Measurements from ENCODE around the gene USP4. TPM values are rescaled to one million over a fixed set of nuclear protein-coding genes. Genes with fewer than 3 reads are reported as not detected.

USP4 gene
- total and polyA plus RNA-seq, 2 donors (not counting 1 experiment from before 2014, with no cell fraction given), result 60.3 to 116 TPM

DNA sequence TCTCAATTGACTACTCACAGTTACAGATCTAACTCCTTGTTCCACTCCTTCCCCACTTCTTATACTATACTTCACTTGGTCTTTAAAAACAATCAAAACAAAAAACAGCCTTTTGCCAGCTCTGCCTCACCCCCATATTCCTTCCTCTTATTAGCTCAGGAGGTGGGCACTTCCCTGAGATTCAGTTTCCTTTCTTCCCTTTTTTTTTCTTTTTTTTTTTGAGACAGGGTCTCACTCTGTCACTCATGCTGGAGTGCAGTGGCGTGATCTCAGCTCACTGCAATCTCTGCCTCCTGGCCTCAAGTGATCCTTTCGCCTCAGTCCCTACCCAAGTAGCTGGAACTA is 69.7 kb downstream of the USP4 start:
- Histone ChIP-seq H3K9me3 (ENCODE audit: control extremely low read depth in 1 of 3, control insufficient read depth in 2 of 3, insufficient read depth in 1 of 3, low read length in 2 of 3) (no peaks in the 10 kb centered on the region), H3K36me3 (replicated peaks in 1 of 2; ENCODE audit: control extremely low read depth in 1 of 2, control insufficient read depth in 1 of 2, extremely low read depth in 1 of 2, insufficient read depth in 2 of 2, low read length in 1 of 2) (peaks cover 0 to 3% of the 10 kb centered on the region in 2 experiments), H3K4me3 (ENCODE audit: control extremely low read depth in 1 of 5, extremely low read depth in 1 of 5, insufficient read depth in 1 of 5, low read depth in 2 of 5, low read length in 4 of 5) (no peak overlapping the region), H3K4me1 (ENCODE audit: control insufficient read depth in 2 of 2, insufficient read depth in 2 of 2, low read length in 2 of 2) (no peaks in the 10 kb centered on the region), H3K9ac (ENCODE audit: low read length) (no peak overlapping the region), H2AFZ (ENCODE audit: insufficient read depth, low read depth, low read length, poor library complexity, severe bottlenecking) (no peak overlapping the region), H3K4me2 (replicated peaks; ENCODE audit: low read depth, low read length, poor library complexity, severe bottlenecking) (no peak overlapping the region), H3K79me2 (ENCODE audit: control insufficient read depth, insufficient read depth, low read length) (no peaks in the 10 kb centered on the region), H3K27ac (ENCODE audit: low read length in 2 of 2) (no peak overlapping the region), H4K20me1 (ENCODE audit: control insufficient read depth, insufficient read depth, low read length, poor library complexity, severe bottlenecking) (no peaks in the 10 kb centered on the region), H3K27me3 (replicated peaks in 1 of 4; ENCODE audit: control extremely low read depth in 1 of 4, control insufficient read depth in 3 of 4, insufficient read depth in 4 of 4, low read length in 3 of 4) (no peaks in the 10 kb centered on the region)
- ChIA-PET CTCF (no interaction called here), POLR2A (no interaction called here)
- Mint-ChIP-seq H3K4me3 (no peak overlapping the region), H3K9me3 (ENCODE audit: insufficient read depth) (no peaks in the 10 kb centered on the region), H3K27ac (no peak overlapping the region), H3K4me1 (no peaks in the 10 kb centered on the region), H3K27me3 (no peaks in the 10 kb centered on the region)
- WGBS (ENCODE audit: insufficient coverage), result 91% methylated on average over 2 of the region's 2 CpGs
- TF ChIP-seq EZH2 (IDR thresholded peaks at IDR 0.05; ENCODE audit: borderline replicate concordance, insufficient read depth, low read depth, low read length, poor library complexity, severe bottlenecking), result no peak
- TF ChIP-seq, protein P1, sequence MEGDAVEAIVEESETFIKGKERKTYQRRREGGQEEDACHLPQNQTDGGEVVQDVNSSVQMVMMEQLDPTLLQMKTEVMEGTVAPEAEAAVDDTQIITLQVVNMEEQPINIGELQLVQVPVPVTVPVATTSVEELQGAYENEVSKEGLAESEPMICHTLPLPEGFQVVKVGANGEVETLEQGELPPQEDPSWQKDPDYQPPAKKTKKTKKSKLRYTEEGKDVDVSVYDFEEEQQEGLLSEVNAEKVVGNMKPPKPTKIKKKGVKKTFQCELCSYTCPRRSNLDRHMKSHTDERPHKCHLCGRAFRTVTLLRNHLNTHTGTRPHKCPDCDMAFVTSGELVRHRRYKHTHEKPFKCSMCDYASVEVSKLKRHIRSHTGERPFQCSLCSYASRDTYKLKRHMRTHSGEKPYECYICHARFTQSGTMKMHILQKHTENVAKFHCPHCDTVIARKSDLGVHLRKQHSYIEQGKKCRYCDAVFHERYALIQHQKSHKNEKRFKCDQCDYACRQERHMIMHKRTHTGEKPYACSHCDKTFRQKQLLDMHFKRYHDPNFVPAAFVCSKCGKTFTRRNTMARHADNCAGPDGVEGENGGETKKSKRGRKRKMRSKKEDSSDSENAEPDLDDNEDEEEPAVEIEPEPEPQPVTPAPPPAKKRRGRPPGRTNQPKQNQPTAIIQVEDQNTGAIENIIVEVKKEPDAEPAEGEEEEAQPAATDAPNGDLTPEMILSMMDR (IDR thresholded peaks at IDR 0.05), result no peak
- intact Hi-C loops (cut with micrococcal nuclease), result no loop called here
- DNase-seq (no peak), ATAC-seq (ENCODE audit: low read depth) (no peak)

DNA sequence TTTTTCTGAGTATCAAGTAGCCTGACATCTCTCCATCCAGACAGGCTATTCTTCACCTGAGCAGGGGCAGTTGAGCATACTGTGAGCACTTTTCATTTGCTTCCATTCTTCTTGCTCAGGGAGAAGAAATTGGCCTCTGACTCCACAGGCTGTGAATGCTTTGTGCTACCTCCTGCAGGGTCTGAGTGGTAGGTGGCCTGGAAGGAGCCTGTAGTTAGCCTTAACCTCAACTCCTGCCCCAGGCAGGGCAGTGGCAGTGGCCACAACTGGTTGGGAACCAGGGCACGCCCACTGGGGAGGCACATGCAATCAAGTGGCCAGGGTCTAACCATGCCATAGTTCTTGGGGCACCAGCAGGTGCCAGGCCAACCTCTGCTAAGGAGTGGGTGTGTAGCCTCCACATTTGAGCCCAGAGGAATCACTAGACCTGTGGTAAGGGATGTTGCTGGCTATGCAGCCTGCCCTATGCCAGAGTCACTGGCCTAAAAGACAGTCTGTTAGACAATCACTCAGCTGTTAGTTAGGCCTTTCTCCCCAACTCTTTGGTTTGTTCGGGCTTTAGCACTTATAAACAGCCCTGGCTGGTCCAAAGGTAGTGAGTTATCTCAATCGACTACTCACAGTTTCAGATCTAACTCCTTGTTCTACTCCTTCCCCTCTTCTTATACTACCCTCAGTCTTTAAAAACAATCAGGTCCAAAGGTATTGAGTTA is 70.3 kb downstream of the USP4 start:
- no peaks in the 10 kb centered on the region for H3K4me1 Mint-ChIP-seq
- H3K27ac ChIP-seq (ENCODE audit: low read length in 2 of 2), result no peak overlapping the region
- ATAC-seq (ENCODE audit: low read depth) (no peak), DNase-seq (no peak)
- CTCF ChIA-PET, result no interaction called here
- no peaks in the 10 kb centered on the region for H3K4me1 ChIP-seq (ENCODE audit: control insufficient read depth in 2 of 2, insufficient read depth in 2 of 2, low read length in 2 of 2)
- intact Hi-C loops (cut with micrococcal nuclease), result no loop called here
- no peaks in the 10 kb centered on the region for H3K9me3 ChIP-seq (ENCODE audit: control extremely low read depth in 1 of 3, control insufficient read depth in 2 of 3, insufficient read depth in 1 of 3, low read length in 2 of 3)
- H4K20me1 ChIP-seq (ENCODE audit: control insufficient read depth, insufficient read depth, low read length, poor library complexity, severe bottlenecking), result no peaks in the 10 kb centered on the region
- no peak overlapping the region for H3K27ac Mint-ChIP-seq
- WGBS (ENCODE audit: insufficient coverage), result 95% methylated on average over 3 of the region's 3 CpGs
- H3K27me3 ChIP-seq (replicated peaks in 1 of 4; ENCODE audit: control extremely low read depth in 1 of 4, control insufficient read depth in 3 of 4, insufficient read depth in 4 of 4, low read length in 3 of 4), result no peaks in the 10 kb centered on the region
- H3K4me2 ChIP-seq (replicated peaks; ENCODE audit: low read depth, low read length, poor library complexity, severe bottlenecking), result no peak overlapping the region
- H3K9ac ChIP-seq (ENCODE audit: low read length), result no peak overlapping the region
- no peak overlapping the region for H2AFZ ChIP-seq (ENCODE audit: insufficient read depth, low read depth, low read length, poor library complexity, severe bottlenecking)
- H3K9me3 Mint-ChIP-seq (ENCODE audit: insufficient read depth), result no peaks in the 10 kb centered on the region
- no peak overlapping the region for H3K4me3 ChIP-seq (ENCODE audit: control extremely low read depth in 1 of 5, extremely low read depth in 1 of 5, insufficient read depth in 1 of 5, low read depth in 2 of 5, low read length in 4 of 5)
- no peaks in the 10 kb centered on the region for H3K79me2 ChIP-seq (ENCODE audit: control insufficient read depth, insufficient read depth, low read length)
- H3K4me3 Mint-ChIP-seq, result no peak overlapping the region
- peaks cover 0 to 3% of the 10 kb centered on the region in 2 experiments for H3K36me3 ChIP-seq (replicated peaks in 1 of 2; ENCODE audit: control extremely low read depth in 1 of 2, control insufficient read depth in 1 of 2, extremely low read depth in 1 of 2, insufficient read depth in 2 of 2, low read length in 1 of 2)
- no peaks in the 10 kb centered on the region for H3K27me3 Mint-ChIP-seq
- TF ChIP-seq EZH2 (IDR thresholded peaks at IDR 0.05; ENCODE audit: borderline replicate concordance, insufficient read depth, low read depth, low read length, poor library complexity, severe bottlenecking), result no peak
- TF ChIP-seq, protein P1 (IDR thresholded peaks at IDR 0.05), result no peak
- POLR2A ChIA-PET, result no interaction called here
